H1 (cell line): ENCODE results near the gene GRIFIN. TPM values are rescaled to one million over a fixed set of nuclear protein-coding genes. Genes with fewer than 3 reads are reported as not detected.

ENCODE experiments used
- CTCF ChIA-PET: fragments of 300-600 bp; sonication (Branson Sonifier 250); formaldehyde crosslinking; loops from one replicate; lab custom pipeline; 2021; ENCODE audit not compliant: partially characterized antibody; lab: Charles Lee
- POLR2A ChIA-PET: fragments of 300-600 bp; sonication (Branson Sonifier 250); formaldehyde crosslinking; loops from one replicate; lab custom pipeline; 2021; ENCODE audit warnings: inconsistent platforms; ENCODE audit not compliant: partially characterized antibody; lab: Charles Lee
- DNase-seq, 2 experiments: peaks; one replicate each; pipeline versions ENCODE4 v3.0.0 to v3.0.0-alpha.2; 2010 to 2022; ENCODE audit warnings: low spot score in 2 of 2, low read depth in 1 of 2, mixed read lengths in 1 of 2
- FAIRE-seq: peaks from 2 replicates; lab custom pipeline; 2011; peaks lifted over from hg19 to GRCh38; lab: Jason Lieb, UNC
- H2AFZ ChIP-seq: 2 replicates; pipeline ENCODE4 v1.8.1; 2012; ENCODE audit warnings: low read length, inconsistent platforms
- H2AK5ac ChIP-seq: 2 replicates; pipeline ENCODE4 v1.6.1; 2013; ENCODE audit warnings: low read depth, low read length
- H2BK120ac ChIP-seq: replicated peaks from 2 replicates; pipeline ENCODE3; 2013; ENCODE audit warnings: low read depth, low read length, inconsistent platforms
- H2BK12ac ChIP-seq: 2 replicates; pipeline ENCODE4 v1.6.1; 2013; ENCODE audit warnings: low read depth, low read length
- H2BK15ac ChIP-seq: 2 replicates; pipeline ENCODE4 v1.6.1; 2013; ENCODE audit warnings: low read length
- H2BK20ac ChIP-seq: 2 replicates; pipeline ENCODE4 v1.6.1; 2013; ENCODE audit warnings: low read length
- H2BK5ac ChIP-seq: 2 replicates; pipeline ENCODE4 v1.6.1; 2013; ENCODE audit warnings: low read depth, low read length
- H3K14ac ChIP-seq: 2 replicates; pipeline ENCODE4 v1.6.1; 2013; ENCODE audit warnings: inconsistent platforms; ENCODE audit not compliant: insufficient read length
- H3K18ac ChIP-seq: 2 replicates; pipeline ENCODE4 v1.6.1; 2013; ENCODE audit warnings: low read length; ENCODE audit errors: extremely low read depth
- H3K23ac ChIP-seq: 2 replicates; pipeline ENCODE4 v1.6.1; 2013; ENCODE audit warnings: inconsistent platforms; ENCODE audit not compliant: insufficient read length
- H3K23me2 ChIP-seq: 2 replicates; pipeline ENCODE4 v1.6.1; 2013; ENCODE audit warnings: low read depth, low read length
- H3K27ac ChIP-seq: 2 replicates; pipeline ENCODE4 v1.6.1; 2011; ENCODE audit warnings: low read depth, low read length, inconsistent platforms
- H3K27me3 ChIP-seq, 4 experiments: replicated peaks in 1 of 4; 1 replicate in 1 of 4; 2 replicates in 3 of 4; pipeline versions ENCODE4 v1.6.1 to v1.8.1; 2011 to 2013; ENCODE audit warnings: low read length in 3 of 4, mild to moderate bottlenecking in 3 of 4, inconsistent platforms in 2 of 4, mixed read lengths in 2 of 4, moderate library complexity in 1 of 4; ENCODE audit not compliant: control insufficient read depth in 3 of 4, insufficient read depth in 3 of 4; ENCODE audit errors: extremely low read depth in 1 of 4
- H3K36me3 ChIP-seq, 4 experiments: 2 replicates each; pipeline versions ENCODE4 v1.6.1 to v1.8.1; 2011 to 2013; ENCODE audit warnings: mild to moderate bottlenecking in 4 of 4, low read length in 3 of 4, moderate library complexity in 2 of 4, control low read depth in 1 of 4, inconsistent platforms in 1 of 4; ENCODE audit not compliant: insufficient read depth in 4 of 4, control insufficient read depth in 2 of 4
- H3K4ac ChIP-seq: replicated peaks from 2 replicates; pipeline ENCODE3; 2013; ENCODE audit warnings: low read length, low read depth, mixed read lengths, inconsistent platforms; ENCODE audit not compliant: insufficient read length
- H3K4me1 ChIP-seq, 4 experiments: replicated peaks in 1 of 4; 1 replicate in 1 of 4; 2 replicates in 3 of 4; pipeline versions ENCODE4 v1.6.1 to v1.8.1; 2011 to 2013; ENCODE audit warnings: low read length in 3 of 4, inconsistent platforms in 2 of 4, mixed read lengths in 1 of 4; ENCODE audit not compliant: insufficient read depth in 4 of 4, control insufficient read depth in 3 of 4
- H3K4me2 ChIP-seq, 2 experiments: 2 replicates each; pipeline versions ENCODE4 v1.6.1 to v1.8.1; 2011 to 2013; ENCODE audit warnings: low read depth in 2 of 2, low read length in 2 of 2, control low read depth in 1 of 2, inconsistent platforms in 1 of 2, mild to moderate bottlenecking in 1 of 2; ENCODE audit not compliant: insufficient read depth in 1 of 2
- H3K4me3 ChIP-seq, 4 experiments: fragments of 200-600, 300-600 bp in 1 of 4; sonication (generic), shearing (Covaris generic), sonication (Bioruptor Twin) in 1 of 4; 2 replicates each; pipeline versions ENCODE4 v1.5.1 to v1.8.1; 2011 to 2016; ENCODE audit warnings: low read length in 4 of 4, low read depth in 3 of 4, control low read depth in 2 of 4, inconsistent platforms in 2 of 4, mild to moderate bottlenecking in 2 of 4, mixed read lengths in 1 of 4, moderate library complexity in 1 of 4; ENCODE audit not compliant: insufficient read depth in 2 of 4; ENCODE audit errors: extremely low read depth in 1 of 4
- H3K56ac ChIP-seq: replicated peaks from 2 replicates; pipeline ENCODE3; 2013; ENCODE audit warnings: low read depth, mild to moderate bottlenecking, mixed read lengths, low read length, inconsistent platforms; ENCODE audit not compliant: insufficient read length
- H3K79me1 ChIP-seq: 2 replicates; pipeline ENCODE4 v1.6.1; 2013; ENCODE audit warnings: low read depth, low read length, control low read depth
- H3K79me2 ChIP-seq, 2 experiments: 2 replicates each; pipeline versions ENCODE4 v1.6.1 to v1.8.1; 2012 to 2013; ENCODE audit warnings: low read length in 2 of 2, mild to moderate bottlenecking in 2 of 2, inconsistent platforms in 1 of 2; ENCODE audit not compliant: insufficient read depth in 2 of 2, control insufficient read depth in 1 of 2
- H3K9ac ChIP-seq, 4 experiments: replicated peaks in 1 of 4; 1 replicate in 1 of 4; 2 replicates in 3 of 4; pipeline versions ENCODE4 v1.6.1 to v1.8.1; 2011 to 2013; ENCODE audit warnings: low read depth in 3 of 4, low read length in 3 of 4, control low read depth in 2 of 4, mild to moderate bottlenecking in 2 of 4, moderate library complexity in 2 of 4, inconsistent platforms in 1 of 4; ENCODE audit errors: extremely low read depth in 1 of 4
- H3K9me3 ChIP-seq, 2 experiments: 2 replicates each; pipeline versions ENCODE4 v1.6.1 to v1.8.1; 2012 to 2013; ENCODE audit warnings: mild to moderate bottlenecking in 2 of 2, moderate library complexity in 2 of 2, control low read depth in 1 of 2, inconsistent platforms in 1 of 2, low read depth in 1 of 2, low read length in 1 of 2, mixed read lengths in 1 of 2; ENCODE audit not compliant: insufficient read depth in 2 of 2
- H4K20me1 ChIP-seq, 2 experiments: replicated peaks in 1 of 2; 2 replicates each; pipeline versions ENCODE3 to v1.8.1; 2011 to 2013; ENCODE audit warnings: inconsistent platforms in 2 of 2, low read length in 2 of 2, mild to moderate bottlenecking in 1 of 2; ENCODE audit not compliant: insufficient read depth in 2 of 2, control insufficient read depth in 1 of 2
- H4K5ac ChIP-seq: 2 replicates; pipeline ENCODE4 v1.6.1; 2013; ENCODE audit warnings: low read length, low read depth, mixed read lengths, inconsistent platforms; ENCODE audit not compliant: insufficient read length
- H4K8ac ChIP-seq: 2 replicates; pipeline ENCODE4 v1.8.0; 2013; ENCODE audit warnings: mild to moderate bottlenecking, moderate library complexity, low read length, inconsistent platforms; ENCODE audit not compliant: insufficient read depth; ENCODE audit errors: extremely low read depth
- H4K91ac ChIP-seq: replicated peaks from 2 replicates; pipeline ENCODE3; 2013; ENCODE audit warnings: low read length, mixed read lengths, inconsistent platforms; ENCODE audit not compliant: insufficient read length
- BACH1 ChIP-seq: IDR thresholded peaks from 2 replicates; pipeline ENCODE4 v1.6.1; 2012; ENCODE audit warnings: low read length, improper control_type of control experiment
- FOSL1 ChIP-seq: IDR thresholded peaks from 2 replicates; pipeline ENCODE4 v1.6.1; 2011; ENCODE audit warnings: mild to moderate bottlenecking, low read depth, low read length, moderate library complexity; ENCODE audit not compliant: insufficient read depth
- JUN ChIP-seq: IDR thresholded peaks from 2 replicates; pipeline ENCODE4 v1.6.1; 2011; ENCODE audit warnings: low read depth, mild to moderate bottlenecking, improper control_type of control experiment, low read length
- KDM5A ChIP-seq: fragments of 200-600 bp; IDR thresholded peaks from 2 replicates; pipeline ENCODE4 v1.7.1; 2012; ENCODE audit warnings: mild to moderate bottlenecking, low read length, inconsistent platforms, mixed read lengths
- MAFK ChIP-seq: IDR thresholded peaks from 2 replicates; pipeline ENCODE4 v1.6.1; 2012; ENCODE audit warnings: low read depth, mild to moderate bottlenecking, improper control_type of control experiment, low read length
- RAD21 ChIP-seq, 2 experiments: IDR thresholded peaks in 1 of 2; conservative IDR thresholded peaks in 1 of 2; 2 replicates each; pipeline ENCODE4 v1.6.1; 2011; ENCODE audit warnings: low read depth in 2 of 2, low read length in 2 of 2, improper control_type of control experiment in 1 of 2, inconsistent platforms in 1 of 2, mild to moderate bottlenecking in 1 of 2, moderate library complexity in 1 of 2
- RBBP5 ChIP-seq: IDR thresholded peaks from 2 replicates; pipeline ENCODE4 v1.7.1; 2012; ENCODE audit warnings: low read depth, mild to moderate bottlenecking, inconsistent platforms, low read length, moderate library complexity, borderline replicate concordance
- RFX5 ChIP-seq: IDR thresholded peaks from 2 replicates; pipeline ENCODE4 v1.6.1; 2011; ENCODE audit warnings: low read depth, low read length, improper control_type of control experiment, borderline replicate concordance
- RNF2 ChIP-seq: fragments of 200-900, 300-1000 bp; sonication (generic); IDR thresholded peaks from 2 replicates; pipeline ENCODE4 v1.7.1; 2016; ENCODE audit warnings: borderline replicate concordance, low read depth, mild to moderate bottlenecking, antibody characterized with exemption, low read length; ENCODE audit not compliant: poor library complexity, severe bottlenecking; ENCODE audit errors: missing control alignments
- SAP30 ChIP-seq: fragments of 300-600 bp; sonication (generic); IDR thresholded peaks from 2 replicates; pipeline ENCODE4 v1.7.1; 2012; ENCODE audit warnings: low read length, moderate library complexity, mild to moderate bottlenecking, inconsistent platforms; ENCODE audit not compliant: insufficient read depth, insufficient replicate concordance
- SIRT6 ChIP-seq: IDR thresholded peaks from one replicate; pipeline ENCODE4 v1.7.1; 2012; ENCODE audit warnings: low read length, inconsistent platforms
- SP2 ChIP-seq: IDR thresholded peaks from 2 replicates; pipeline ENCODE4 v1.6.1; 2012; ENCODE audit warnings: mild to moderate bottlenecking, low read length, inconsistent platforms
- TAF1 ChIP-seq: IDR thresholded peaks from 2 replicates; pipeline ENCODE4 v1.6.1; 2011; ENCODE audit warnings: mild to moderate bottlenecking, low read depth, low read length
- WGBS, 2 experiments: shearing (Covaris generic) in 1 of 2; methylation state at CpG; one replicate each; pipeline versions ENCODE4 v1.1.6 to v1.1.7; 2013 to 2015; ENCODE audit warnings: low lambda C conversion rate in 2 of 2, mixed read lengths in 2 of 2, inconsistent platforms in 1 of 2, low coverage in 1 of 2, missing lambda C conversion rate in 1 of 2; ENCODE audit not compliant: insufficient replicate concordance in 2 of 2, insufficient coverage in 1 of 2, insufficient read length in 1 of 2; ENCODE audit errors: extremely low coverage in 1 of 2, missing lambda C conversion rate in 1 of 2; 5-methylcytosine and 5-hydroxymethylcytosine counted together
- polyA plus RNA-seq, 7 experiments: library from polyadenylated mRNA; depleted of rRNA in 3 of 7; stranded (reverse) in 5 of 7; unstranded in 2 of 7; fragments of >200 nt in 5 of 7; fragments of 200-250 nt in 2 of 7; gene quantifications; 1 replicate in 5 of 7; 2 replicates in 1 of 7; 4 replicates in 1 of 7; pipeline versions ENCODE4 v1.2.1 to v1.2.3, GENCODE V29; 2011 to 2013; ENCODE audit warnings: missing spikeins in 2 of 7, mixed read lengths in 2 of 7
- total RNA-seq: library from RNA; stranded (reverse); fragmentation: NEBNext Ultra II Directional; extraction: Animal tissue kit (Norgen Biotek cat#: 25700); gene quantifications from 2 replicates; pipeline ENCODE4 v1.2.1, GENCODE V29; 2021

GRIFIN gene
- total and polyA plus RNA-seq, 2 of the 8 experiments (the other 6 are each of a cell fraction or from before 2014, with no cell fraction given), result not detected

- Histone ChIP-seq H4K91ac (no peak overlapping the region), H3K9me3 (no peaks in the 10 kb centered on the region)
- CTCF ChIA-PET, result interaction anchor here (0.8 to 2.0 kb wide), 9 partner anchors 9 to 56 kb away, joined by 3 to 8 read pairs (median 4); no protein-coding TSS in a partner anchor
These were observed 12.5 kb upstream of the GRIFIN start for GRCh38 chr7:2488681-2489080.

More at GRCh38 chr7:2488681-2489080, 12.5 kb upstream of the GRIFIN start:
- Histone ChIP-seq H3K14ac (no peak overlapping the region), H4K5ac (no peak overlapping the region), H3K79me1 (no peaks in the 10 kb centered on the region), H3K4ac (no peak overlapping the region), H2BK5ac (no peak overlapping the region)
- no peak for FAIRE-seq
- POLR2A ChIA-PET, result interaction anchor here (0.7 to 1.8 kb wide), 4 partner anchors 9 to 141 kb away, joined by 3 to 8 read pairs (median 3); no protein-coding TSS in a partner anchor
- no peak for TF ChIP-seq KDM5A
- no peak for TF ChIP-seq MAFK
- TF ChIP-seq BACH1, result no peak
- no peak for TF ChIP-seq TAF1
- TF ChIP-seq SIRT6, result no peak
- no peak for TF ChIP-seq FOSL1
- no peak for TF ChIP-seq RFX5
- no peak for TF ChIP-seq SP2
- no peak for TF ChIP-seq JUN
- TF ChIP-seq RBBP5, result no peak
- no peak for TF ChIP-seq RNF2
- TF ChIP-seq SAP30, result no peak
- no peak for TF ChIP-seq RAD21 (IDR thresholded peaks at IDR 0.05 in 1 of 2, conservative IDR thresholded peaks at IDR 0.05 in 1 of 2; ENCODE audit: low read depth in 2 of 2, low read length in 2 of 2)
- TF ChIP-seq, all 59 proteins: peak for 0
- Histone ChIP-seq H3K36me3 (no peaks in the 10 kb centered on the region), H2BK120ac (no peak overlapping the region), H3K18ac (no peak overlapping the region), H3K27ac (no peak overlapping the region), H3K4me1 (peaks cover 0 to 1% (median 0%) of the 10 kb centered on the region in 4 experiments; a peak in 2 of 7 replicates), H2AK5ac (no peak overlapping the region), H3K23ac (no peak overlapping the region), H2AFZ (no peak overlapping the region), H3K79me2 (no peaks in the 10 kb centered on the region), H3K27me3 (no peaks in the 10 kb centered on the region), H4K8ac (no peak overlapping the region), H3K9ac (no peak overlapping the region), H2BK12ac (no peak overlapping the region), H4K20me1 (no peaks in the 10 kb centered on the region), H3K4me3 (no peak overlapping the region), H3K4me2 (no peak overlapping the region), H3K56ac (no peak overlapping the region), H3K23me2 (peaks cover 16% of the 10 kb centered on the region; the same call in 1 of the 2 replicates), H2BK15ac (no peak overlapping the region), H2BK20ac (no peak overlapping the region)
- no peak for DNase-seq
- 87% methylated on average over 7 of the region's 9 CpGs; no CpG with 5 or more reads in 1 of the 2 experiments for WGBS, 2 experiments
